Inflammatory macrophage (primary cell): ENCODE data around the gene IL3.

Experiments used
- DNase-seq, 2 donors: peaks; one replicate each; pipeline ENCODE4 v3.0.0-alpha.2; 2020 to 2022

Gene IL3

DNA sequence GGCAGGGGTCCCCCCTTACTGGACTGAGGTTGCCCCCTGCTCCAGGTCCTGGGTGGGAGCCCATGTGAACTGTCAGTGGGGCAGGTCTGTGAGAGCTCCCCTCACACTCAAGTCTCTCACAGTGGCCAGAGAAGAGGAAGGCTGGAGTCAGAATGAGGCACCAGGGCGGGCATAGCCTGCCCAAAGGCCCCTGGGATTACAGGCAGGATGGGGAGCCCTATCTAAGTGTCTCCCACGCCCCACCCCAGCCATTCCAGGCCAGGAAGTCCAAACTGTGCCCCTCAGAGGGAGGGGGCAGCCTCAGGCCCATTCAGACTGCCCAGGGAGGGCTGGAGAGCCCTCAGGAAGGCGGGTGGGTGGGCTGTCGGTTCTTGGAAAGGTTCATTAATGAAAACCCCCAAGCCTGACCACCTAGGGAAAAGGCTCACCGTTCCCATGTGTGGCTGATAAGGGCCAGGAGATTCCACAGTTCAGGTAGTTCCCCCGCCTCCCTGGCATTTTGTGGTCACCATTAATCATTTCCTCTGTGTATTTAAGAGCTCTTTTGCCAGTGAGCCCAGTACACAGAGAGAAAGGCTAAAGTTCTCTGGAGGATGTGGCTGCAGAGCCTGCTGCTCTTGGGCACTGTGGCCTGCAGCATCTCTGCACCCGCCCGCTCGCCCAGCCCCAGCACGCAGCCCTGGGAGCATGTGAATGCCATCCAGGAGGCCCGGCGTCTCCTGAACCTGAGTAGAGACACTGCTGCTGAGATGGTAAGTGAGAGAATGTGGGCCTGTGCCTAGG is 13.0 kb downstream of the IL3 start, which contains the start of gene CSF2:
TSS of gene CSF2 (plus strand) at position 559 of the 783 bp plus-strand sequence. CDS start at position 594, 35 bp downstream.
- DNase-seq = no peak

DNA sequence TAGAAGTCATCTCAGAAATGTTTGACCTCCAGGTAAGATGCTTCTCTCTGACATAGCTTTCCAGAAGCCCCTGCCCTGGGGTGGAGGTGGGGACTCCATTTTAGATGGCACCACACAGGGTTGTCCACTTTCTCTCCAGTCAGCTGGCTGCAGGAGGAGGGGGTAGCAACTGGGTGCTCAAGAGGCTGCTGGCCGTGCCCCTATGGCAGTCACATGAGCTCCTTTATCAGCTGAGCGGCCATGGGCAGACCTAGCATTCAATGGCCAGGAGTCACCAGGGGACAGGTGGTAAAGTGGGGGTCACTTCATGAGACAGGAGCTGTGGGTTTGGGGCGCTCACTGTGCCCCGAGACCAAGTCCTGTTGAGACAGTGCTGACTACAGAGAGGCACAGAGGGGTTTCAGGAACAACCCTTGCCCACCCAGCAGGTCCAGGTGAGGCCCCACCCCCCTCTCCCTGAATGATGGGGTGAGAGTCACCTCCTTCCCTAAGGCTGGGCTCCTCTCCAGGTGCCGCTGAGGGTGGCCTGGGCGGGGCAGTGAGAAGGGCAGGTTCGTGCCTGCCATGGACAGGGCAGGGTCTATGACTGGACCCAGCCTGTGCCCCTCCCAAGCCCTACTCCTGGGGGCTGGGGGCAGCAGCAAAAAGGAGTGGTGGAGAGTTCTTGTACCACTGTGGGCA is 13.8 kb downstream of the IL3 start:
- DNase-seq = no peak

DNA sequence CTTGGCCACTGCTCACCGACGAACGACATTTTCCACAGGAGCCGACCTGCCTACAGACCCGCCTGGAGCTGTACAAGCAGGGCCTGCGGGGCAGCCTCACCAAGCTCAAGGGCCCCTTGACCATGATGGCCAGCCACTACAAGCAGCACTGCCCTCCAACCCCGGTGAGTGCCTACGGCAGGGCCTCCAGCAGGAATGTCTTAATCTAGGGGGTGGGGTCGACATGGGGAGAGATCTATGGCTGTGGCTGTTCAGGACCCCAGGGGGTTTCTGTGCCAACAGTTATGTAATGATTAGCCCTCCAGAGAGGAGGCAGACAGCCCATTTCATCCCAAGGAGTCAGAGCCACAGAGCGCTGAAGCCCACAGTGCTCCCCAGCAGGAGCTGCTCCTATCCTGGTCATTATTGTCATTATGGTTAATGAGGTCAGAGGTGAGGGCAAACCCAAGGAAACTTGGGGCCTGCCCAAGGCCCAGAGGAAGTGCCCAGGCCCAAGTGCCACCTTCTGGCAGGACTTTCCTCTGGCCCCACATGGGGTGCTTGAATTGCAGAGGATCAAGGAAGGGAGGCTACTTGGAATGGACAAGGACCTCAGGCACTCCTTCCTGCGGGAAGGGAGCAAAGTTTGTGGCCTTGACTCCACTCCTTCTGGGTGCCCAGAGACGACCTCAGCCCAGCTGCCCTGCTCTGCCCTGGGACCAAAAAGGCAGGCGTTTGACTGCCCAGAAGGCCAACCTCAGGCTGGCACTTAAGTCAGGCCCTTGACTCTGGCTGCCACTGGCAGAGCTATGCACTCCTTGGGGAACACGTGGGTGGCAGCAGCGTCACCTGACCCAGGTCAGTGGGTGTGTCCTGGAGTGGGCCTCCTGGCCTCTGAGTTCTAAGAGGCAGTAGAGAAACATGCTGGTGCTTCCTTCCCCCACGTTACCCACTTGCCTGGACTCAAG is 14.6 kb downstream of the IL3 start:
- no peak for DNase-seq

DNA sequence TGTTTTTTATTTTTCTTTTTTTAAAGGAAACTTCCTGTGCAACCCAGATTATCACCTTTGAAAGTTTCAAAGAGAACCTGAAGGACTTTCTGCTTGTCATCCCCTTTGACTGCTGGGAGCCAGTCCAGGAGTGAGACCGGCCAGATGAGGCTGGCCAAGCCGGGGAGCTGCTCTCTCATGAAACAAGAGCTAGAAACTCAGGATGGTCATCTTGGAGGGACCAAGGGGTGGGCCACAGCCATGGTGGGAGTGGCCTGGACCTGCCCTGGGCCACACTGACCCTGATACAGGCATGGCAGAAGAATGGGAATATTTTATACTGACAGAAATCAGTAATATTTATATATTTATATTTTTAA is 15.2 kb downstream of the IL3 start:
- no peak for DNase-seq

DNA sequence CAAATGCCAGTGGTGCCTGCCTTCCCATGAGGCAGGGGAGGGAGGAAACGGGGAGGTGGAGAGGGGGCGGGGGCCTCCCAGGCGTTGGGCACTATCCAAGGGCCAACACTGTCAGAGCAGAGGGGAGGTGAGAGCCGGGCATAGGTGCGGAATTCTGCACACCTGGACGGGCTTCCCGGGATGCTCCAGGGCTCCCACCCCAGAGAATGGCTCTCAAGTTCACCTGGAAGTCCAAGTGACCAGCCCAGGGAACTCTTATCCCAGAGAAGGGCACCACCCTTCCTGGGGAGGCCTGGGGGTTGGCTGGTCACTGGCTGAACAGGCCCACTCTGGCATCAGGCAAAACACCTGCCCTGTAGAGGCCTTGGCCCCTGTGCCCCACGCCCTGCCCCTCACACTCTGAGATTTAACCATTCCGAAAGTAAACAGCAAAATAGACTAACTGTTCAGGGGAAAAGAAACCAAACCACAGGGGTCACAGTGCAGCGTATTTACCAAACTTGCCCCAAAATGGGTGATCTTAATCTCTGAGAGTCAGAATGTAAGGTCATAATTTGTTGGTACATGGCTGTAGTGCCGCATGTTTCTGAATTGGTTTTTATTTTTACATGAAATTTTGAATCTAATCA is 15.9 kb downstream of the IL3 start:
- DNase-seq = no peak

DNA sequence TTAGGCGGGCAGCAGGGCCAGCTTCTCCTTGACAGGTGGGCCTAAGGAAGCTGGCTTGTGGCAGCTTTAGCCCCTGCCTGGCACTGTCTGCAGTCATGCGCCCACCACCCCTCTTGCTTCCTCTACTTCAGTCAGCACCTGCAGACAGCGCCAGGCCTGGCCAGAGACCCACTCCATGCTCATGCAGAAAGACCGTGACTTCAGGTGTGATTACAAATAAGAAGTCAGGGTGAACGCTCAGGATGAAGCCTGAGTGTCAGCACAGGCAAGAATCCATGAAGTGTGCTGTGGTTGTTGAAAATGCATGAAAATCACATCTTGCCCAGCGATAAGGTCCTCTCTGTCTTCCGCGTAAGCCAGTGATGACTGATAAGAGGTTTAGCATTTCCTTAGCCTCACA is 16.5 kb downstream of the IL3 start:
- no peak for DNase-seq

DNA sequence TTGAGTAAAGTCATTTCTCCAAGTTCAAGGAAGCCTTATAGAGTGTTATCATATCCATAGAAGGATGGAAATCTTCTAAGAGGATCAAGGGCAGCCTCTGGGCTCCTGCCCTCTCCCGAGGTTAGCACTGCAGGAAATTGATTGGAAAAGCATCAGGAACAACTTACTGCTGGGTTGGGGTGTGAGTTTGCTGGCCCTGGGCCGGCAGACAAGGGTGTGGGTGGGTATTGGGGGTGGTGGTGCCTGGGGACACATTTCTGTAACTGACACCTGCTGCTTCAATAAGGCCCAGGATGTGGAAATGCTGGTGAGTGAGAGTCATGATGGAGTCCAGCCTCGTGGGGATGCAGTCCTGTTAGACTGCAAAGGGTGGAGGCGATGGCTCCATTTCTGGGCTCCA is 18.6 kb downstream of the IL3 start:
- DNase-seq = no peak

DNA sequence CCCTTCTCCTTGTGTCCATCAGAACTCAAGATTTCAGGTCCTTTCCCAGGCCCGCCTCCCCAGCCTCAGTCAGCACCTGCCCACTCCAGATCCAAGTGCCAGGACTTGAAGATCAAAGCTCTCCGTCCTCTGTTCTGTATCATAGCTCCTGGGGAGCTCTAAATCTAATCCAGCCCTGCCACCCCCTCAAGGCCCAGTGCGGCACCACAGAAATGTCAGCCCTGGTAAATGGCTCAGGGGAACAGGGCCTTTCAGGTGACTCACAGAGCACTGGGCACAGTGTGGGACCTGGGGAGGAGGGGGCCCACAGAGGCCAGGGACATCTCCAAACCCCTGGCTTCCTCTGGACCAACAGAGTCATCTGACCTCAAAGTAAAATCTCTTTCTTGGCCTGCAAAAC is 19.2 kb downstream of the IL3 start:
- no peak for DNase-seq

DNA sequence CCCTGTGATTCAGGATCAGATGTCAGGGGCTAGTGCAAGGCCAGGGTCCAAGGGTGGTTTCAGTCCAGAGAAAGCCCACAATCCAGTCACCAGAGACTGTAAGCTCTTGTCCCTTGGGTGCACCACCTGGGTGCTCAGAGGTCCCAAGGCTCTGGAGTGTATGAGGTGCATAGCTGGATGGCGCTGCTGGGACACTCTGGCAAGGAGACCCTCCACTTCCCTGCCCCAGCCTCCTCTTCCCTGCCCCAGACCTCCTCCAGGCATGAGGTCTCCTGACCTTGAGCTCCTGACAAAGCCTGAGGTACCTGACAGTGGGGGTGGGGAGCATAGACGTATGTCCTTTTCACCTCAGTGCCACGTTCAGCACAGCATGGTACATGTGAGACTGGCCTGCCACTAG is 20.1 kb downstream of the IL3 start:
- no peak for DNase-seq

DNA sequence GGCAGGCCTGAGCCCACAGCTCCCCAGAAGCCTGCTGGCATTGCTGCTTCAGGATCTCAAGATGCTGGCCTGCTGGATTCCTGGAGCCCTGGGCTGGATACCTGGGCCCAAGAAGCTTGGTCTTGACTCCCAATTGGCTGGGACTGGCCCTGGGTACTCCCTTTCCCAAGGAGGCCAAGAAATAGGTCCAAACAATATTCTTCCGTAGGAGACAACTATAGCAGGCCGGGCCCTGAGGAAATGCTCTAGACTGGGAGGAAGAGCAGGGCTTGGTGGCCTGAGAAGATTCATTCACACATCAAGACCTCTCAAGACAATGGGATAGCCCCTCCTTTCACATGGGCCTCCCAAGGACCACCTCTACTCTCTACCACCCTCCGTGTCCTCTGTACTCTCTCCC is 21.0 kb downstream of the IL3 start:
- DNase-seq = no peak

DNA sequence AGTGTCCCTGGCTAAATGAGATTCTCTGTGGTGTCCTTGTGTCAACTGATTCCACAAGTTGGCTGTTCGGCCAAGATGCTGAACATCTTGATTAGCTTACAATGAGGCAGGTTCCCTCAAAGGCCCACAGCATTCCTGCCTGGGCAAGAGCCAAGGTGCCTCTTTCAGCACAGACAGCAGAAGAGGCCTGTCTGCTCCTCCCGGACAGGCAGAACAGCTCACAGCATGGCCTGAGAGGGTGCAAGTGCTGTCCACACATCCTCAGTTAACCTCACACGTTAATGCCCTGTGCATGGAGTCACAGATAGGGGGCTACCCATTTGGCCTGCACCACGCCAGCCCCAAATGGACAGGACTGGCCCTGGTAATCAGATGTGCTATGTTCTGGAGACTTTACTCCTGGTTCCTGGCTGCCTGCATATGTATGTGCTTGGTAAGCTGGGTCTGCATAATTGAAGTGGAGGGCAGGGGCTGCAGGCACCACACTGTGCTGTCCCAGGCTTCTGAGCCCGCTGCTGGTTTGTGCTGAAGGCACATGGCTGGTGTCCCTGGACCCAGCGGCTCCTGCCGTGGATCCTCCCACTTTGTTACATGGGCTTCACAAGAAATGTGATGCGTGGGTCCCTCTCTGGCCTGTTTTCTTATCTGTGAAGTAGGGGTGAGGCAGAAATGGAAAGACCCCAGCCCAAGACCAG is 22.0 kb downstream of the IL3 start:
- DNase-seq = no peak

DNA sequence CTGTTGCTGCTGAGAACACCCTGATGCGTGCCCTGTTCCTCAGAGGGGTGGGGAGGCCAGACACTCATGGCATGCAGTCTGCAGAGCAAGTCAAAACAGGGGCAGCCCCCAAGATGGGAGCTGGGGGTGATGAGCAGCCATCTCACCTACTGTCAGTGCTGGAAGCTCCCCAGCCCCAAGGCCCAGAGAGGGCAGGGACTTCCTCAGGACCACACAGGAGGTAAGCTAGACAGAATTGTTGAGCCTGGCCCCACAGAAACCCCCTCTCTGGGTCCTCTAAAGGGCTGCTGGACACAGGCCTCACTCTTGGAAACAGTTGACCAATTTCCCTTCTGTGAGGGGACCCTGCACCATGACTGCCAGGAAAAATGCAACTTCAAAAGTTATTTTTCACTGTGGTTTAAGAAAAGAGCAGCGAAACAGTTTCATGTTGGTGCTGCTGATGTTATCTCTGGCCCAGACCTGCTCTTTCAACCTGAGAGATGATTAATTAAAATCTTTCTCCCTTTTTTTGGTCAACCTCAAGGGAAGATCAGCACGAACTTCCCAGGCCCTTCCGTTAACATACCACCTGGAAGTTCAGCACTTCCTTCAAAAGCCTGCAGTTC is 22.7 kb downstream of the IL3 start:
- DNase-seq = no peak

DNA sequence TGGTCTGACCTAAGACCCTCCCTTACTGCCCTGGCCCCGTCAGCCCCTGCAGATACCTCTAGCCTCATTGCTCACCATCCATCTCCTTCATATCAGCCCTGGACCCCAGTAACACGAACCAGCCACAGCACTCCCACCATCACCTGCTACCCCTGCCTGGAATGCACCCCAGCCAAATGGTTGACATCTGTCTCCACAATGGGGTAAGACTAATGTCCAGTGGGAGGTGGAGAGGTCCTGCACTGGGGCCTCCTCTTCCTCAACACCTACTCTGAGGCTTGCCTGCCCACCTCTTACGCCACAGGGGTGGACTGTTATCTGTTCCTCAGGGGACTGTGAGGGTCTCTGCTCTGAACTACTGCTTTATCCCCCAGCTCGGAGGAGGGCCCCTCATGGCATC is 25.2 kb downstream of the IL3 start:
- DNase-seq = no peak

DNA sequence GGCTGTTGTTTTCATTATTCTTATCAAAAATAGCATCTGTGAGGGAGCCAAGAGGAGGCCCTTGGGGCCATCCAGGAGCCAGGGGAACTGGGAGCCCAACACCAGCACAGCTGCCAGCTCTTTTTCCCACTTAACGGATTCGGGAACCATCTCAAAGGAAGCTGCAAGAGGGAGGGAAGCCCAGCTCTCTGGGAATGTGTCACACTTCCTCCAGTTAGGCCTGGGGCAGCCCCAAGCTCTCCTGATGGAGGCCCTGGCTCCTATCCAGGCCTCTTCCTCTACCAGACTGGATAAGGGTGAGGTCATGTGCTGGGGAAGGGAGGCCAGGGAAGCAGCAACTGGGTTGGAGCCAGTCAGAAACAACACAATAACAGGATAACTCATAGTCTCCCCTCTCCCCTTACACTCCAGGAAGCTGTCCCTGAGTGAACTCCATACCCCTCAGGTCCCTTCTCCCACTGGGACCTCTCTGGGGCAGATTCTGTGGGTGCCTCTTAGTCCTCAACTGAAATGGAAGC is 25.9 kb downstream of the IL3 start:
- DNase-seq = no peak

DNA sequence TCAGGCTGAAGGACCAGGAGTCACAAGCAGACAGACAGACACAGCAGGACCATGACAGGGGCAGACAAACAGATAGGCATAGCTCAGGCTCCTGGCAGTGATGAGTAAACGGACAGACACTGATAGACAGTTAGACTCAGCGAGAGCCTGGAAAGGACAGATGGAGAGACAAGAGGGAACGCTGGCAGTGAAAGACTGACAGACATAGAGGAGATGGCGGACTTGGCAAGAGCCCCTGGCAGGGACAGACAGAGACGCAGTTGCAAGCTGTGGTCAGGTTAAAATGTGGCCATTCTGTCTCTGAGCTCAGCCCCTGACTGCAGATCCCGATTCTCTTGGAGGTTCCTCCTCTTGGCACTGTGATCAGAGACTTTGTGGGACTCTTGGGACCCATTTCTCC is 26.7 kb downstream of the IL3 start:
- no peak for DNase-seq

DNA sequence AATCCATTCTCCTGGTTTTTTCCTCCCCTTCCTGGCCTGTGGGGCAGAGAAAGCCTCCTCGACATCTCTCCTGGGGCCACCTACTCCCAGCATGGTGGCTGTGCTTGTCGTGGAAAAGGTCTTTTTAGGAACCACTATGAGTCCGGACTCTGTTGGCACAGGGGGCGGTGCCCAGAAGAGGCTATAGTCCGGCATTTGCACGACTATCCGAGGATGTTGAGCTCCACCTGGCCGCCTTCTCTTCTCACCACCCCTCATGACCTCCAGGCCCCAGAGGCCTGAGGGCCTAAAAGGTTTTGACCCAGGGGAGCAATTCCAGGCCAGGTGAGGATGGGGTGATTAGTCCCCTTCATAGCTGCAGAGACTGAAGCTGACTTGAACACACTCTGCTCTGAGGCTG is 27.2 kb downstream of the IL3 start:
- no peak for DNase-seq

DNA sequence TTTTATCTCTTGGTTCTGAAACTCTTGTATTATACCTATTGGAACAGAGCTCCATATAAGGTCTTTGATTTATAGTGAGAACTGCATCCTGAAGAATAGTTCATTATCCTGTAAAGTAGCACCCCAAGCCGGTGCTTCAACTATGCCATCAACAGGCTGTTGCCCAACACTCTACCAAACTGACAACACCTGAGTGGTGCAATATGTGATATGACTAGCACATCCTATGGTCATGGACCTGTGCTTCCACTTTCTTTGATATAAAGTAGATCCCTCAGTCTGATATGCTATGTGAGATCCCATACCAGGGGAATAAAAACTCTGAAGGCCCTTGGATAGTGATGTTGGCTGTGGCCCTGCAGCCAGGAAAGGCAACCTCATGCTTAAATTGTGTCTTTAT is 28.9 kb downstream of the IL3 start:
- DNase-seq = no peak

DNA sequence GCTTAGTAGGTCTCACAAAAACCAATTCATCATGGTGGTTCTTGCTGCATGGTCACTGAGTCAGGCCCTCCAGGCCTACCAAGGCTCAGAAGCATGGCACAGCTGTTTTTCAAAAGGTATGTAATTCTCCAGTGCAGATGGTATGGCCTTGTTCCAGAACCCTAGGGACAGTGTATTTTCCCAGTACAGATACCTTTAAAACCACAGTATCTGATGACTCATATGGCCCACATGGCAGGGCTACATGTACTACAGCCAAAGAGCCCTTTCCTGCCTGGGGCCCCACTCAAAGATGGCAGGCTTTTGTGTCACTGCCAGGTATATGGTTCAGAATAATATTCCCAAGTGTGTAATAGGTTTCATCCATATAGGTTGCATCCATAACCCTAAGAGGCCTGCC is 29.7 kb downstream of the IL3 start:
- no peak for DNase-seq

DNA sequence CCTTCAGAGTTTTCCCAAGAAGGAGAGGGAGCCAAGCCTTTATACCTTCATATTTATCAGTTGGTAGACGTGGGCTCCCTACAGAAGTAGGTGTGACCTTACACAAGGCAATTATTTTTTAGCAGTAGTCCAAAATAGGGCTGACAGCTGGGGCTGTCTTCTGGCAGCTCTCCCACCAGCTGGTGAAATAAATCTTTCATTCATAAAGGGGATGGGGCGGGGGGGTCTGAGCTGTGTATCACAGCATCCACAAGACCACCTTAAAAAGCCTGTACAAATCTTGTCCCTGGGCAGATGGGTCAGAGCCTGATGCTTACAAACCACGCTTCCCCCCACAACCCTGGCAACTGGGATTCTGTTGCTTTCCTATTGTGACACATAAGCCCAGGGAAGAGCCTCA is 32.8 kb downstream of the IL3 start:
- no peak for DNase-seq

DNA sequence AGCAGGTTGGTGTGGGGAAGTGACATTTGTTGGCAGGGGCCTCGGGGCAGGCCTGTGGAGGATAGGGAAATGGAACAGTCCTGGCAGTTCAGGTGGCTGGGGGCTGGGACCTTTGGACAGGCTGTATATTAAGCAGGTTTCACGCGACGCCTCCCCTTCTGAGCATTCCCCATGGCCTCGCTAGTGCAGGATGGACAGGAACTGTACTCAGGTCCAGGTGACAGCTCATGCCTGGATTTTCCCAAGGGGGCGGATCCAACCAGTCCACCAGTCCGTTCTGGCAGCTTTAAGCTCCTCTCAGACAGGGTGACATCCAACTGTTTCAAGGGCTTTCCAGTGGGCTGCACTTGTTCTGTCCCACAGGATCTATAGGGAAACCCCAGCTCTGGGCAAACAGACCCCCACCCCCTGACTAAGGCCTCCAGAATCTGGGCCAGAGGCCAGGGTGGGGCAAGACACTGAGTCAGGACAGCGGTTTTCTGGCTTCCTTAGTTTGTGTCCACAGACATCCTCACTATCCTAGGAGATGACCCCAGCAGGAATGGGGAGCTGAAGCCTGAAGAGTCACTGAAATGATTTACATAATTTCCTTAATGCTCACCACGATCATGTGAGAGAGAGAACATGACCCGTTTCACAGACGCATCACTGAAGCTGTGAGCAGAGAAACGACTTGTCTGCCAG is 34.1 kb downstream of the IL3 start:
- DNase-seq = peak; percentile 20 to 26

DNA sequence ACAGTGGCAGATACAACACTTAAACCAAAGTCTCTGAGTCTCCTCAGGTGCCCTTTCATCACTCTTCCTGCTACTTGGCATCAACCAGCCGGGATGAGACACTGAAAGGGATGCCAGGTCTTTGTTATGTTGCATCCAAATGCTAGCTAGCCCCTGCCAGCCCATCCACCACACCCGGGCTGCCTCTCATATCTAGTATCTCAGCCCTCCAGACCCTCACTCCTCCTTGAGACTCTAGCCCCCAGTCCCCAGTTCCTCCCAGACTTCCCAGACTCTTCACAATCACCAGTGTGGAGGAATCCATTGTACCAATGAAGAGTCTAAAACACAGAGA is 34.6 kb downstream of the IL3 start:
- DNase-seq = no peak
